ENCODE measurements around the gene ECHDC1.
A peak's percentile ranks its signal among the peaks of the same experiment; 100 is the strongest.

The ECHDC1 gene

DNA sequence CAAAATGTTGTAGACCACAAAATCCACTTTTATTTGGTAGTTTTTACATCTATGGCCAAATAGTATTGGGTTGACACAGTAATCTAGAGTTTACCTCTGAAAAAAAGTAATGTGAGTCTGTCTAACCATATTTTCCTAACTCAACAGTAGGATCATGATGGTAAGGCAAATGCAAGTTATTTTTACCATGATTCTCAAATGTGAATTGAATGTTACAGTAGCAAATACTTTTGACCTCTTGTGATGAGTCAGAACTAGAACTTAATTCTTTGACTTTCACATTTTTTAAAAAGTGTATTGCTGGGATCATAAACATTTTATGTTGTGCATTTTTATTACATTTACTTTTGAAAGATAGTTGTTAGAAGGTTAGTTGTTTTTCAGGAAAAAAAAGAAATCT is 54.7 kb downstream of the ECHDC1 start:
- DNase-seq, result peak in 1 of 5 experiments; percentile 18

DNA sequence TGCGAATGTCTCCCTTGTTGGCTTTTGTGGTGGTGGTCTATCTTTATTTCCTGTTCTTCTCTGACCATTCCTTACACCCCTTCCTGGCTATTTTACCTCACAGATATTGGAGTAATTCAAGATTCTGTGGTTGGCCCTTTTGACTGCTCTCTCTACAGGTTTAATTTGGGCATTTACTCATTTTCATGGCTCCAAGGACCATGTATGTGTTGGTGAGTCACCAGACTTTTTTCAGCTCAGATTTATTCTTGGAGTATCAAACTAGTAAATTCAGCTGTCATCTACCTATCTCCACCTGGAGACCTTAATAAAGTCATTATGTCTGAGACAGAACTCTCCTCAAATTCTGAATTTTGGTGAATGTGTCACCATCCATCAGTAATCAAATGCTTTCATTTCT is 61.2 kb downstream of the ECHDC1 start:
- no peak for DNase-seq

DNA sequence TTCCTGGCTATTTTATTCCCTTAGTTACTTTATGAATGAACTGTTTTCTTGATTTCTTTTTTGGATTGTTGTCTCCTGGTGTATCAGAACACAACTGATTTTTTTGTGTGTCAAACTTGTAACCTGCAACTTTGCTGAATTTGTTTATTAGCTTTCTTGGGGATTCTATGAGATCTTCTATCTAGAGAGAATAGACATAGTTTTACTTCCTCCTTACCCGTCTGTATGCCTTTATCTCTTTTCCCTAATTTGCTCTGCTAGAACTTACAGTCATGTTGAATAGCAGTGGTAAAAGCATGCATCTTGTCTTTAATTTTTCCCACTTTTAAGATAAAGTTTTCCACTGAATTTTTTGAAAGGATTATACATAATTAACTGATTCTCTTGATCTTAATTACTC is 63.6 kb downstream of the ECHDC1 start:
- no peak for DNase-seq

DNA sequence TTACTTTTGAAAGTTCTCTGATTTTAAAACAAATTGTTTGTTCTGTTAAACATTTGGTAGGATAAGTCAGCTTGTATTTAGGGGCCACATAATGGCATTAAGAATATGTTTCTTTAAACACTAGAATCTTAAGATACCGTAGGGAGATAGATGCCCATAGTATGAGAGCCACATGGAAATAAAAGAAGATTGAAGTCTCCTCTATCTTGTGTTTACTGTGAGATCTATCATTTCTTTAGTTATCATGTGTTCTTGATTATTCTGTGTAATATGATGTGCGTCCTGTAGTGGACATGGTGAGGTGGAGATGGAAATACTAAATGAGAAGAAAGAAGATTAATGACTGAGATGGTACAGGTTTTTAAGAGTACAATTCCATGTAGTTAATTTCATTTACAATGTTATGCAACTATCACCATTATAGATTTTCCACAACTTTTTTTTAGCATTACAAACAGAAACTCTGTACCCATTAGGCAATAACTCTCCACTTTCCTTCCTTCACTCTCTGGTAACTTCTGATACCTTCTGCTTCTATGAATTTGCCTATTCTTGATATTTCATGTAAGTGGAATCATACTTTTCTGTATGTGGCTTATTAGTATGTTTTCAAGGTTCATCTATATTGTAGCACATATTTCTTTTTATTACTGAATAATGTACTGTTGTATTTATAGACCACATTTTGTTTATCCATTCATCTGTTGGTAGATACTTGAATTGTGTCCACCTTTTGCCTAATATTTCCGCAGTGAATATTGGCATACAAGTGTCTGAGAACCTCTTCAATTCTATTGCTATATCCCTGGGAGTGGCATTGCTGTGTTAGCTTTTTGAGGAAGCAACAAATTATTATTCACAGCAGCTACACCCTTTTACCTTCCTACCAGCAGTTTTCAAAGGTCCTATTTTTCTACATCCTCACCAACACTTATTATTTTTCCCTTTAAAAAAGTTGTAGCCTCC is 65.2 kb downstream of the ECHDC1 start:
- DNase-seq, result no peak

DNA sequence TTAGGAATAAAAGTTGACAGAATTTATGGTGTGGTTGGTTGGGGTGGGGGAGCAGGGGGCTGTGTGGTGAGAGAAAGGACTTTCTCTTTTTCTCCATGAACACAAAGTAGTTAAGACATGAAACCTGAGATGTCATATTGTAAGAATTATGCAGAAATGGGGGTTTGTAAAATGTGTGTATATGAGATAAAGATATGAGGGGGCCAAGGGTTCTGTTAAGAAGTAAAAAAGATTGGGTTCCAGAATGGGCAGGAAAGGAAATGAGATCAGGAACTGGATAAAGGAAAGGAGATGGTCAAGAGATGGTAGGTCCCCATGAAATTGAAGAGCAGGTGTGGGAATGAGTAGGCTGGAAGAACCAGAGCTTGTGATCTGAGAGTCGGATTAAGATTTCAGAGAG is 67.1 kb downstream of the ECHDC1 start:
- DNase-seq, result no peak

DNA sequence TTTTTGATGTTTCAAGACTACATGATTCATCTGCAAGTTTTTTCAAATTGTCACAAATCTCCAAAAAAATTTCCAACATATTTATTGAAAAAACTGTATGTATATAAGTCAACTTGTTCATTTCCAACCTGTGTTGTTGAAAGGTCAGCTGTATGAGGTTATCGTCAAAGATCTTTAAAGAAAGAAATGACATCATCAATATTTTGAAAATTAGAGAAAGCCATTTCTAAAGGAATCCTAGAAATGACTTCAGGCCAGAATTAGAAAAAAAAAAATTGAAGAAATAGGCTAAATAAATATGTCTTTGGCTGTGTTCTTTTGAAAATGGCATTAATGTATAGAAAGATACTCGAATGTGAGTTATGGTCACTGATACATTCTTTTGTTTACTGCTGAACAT is 69.9 kb downstream of the ECHDC1 start:
- no peak for DNase-seq

DNA sequence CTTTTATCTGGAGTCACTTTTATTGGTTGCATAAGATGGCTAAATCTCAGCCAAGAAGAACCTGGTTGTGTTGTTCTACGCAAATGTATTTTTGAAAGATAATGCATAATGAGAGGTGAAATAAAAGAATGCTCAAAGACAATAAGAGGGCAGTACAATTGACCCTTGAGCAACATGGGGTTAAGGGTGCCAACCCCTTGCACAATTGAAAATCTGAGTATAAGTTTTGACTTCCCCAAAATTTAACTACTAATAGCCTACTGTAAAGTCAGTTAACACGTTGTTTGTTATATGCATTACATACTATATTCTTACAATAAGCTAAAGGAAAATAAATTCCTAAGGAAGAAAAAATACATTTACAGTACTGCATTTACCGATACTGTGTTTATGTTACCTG is 70.8 kb downstream of the ECHDC1 start:
- DNase-seq, result no peak

DNA sequence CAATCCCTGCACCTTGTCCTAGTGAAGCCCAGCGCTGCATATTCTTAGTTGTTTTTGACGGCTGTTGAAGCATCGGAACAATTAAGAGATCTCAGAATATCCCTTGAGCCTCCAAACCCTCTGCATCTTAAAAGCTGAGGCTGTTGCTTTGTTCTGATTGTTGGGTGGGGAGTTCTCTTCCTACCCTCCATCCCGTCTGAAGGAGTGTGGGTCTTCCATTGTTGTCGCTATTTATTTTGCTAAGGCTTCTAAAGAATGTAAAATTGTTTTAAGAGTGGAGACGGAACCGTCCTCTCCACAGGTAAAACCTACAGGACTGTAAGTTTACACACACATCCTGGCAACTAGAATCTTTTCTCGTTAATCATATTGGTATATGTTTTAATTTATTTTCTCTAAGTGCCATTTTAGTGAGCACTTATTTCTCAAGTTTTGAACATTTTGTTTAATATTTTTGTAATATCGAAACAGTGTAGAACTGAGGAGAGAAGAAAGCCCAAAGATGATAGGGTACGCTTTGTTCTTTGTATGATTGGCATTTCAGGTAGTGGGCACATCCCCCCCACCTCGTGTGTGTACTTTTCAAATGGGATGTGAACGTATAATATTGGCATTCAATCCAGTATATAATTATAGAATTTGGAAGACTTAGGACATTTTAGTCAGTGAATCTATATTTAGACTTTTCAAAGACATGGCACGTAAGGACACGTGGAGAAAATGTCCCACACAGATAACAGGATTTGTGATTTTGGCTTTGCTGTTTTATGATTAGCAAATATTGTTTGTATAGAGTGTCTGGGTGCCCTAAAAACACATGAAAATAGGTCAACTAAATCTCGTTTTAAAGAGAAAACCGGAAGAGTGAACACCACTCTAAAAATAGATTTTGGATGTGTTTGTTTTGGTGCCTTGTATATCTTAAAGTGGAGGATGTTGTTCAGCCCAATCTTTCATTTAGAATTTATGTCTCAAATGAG is 75.5 kb downstream of the ECHDC1 start:
- peak in 2 of 5 experiments; percentile 2 to 35 for DNase-seq

DNA sequence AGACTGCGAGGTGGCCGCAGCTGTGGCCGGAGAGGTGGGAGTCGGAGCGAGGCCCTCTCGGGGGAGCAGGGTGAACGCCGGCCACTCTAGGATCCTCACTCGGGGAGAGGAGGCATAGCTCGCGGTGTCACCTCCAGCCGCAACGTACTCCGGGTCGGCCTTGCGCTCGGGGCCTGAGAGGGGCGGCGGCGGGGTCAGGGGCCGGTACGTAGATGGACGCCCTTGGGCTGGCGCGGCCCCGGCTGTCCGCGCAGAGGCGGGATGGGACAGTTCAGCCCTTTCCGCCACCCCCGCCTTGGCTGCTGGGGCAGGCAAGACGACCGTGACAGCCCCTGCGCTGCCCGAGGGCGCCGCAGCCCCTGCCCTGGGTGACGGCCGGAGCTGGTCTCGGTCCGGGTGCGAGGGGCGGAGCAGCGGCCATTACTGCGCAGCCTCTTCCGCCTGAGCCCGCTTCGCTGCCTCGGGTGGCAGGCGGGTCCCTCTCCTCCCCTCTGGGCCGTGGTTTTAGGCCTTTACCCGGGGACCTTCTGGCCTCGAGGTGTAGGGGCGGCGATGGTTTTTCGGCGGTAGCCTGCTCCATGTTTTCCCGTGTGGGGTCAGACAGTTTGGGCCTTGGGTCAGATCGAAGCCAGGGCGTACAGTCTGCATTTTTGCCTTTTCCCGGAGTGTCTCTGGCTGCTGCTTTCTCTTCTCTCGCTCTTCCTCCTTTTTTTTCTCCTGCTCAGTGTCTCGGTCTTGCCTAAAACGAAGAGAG is 76.3 kb downstream of the ECHDC1 start:
- DNase-seq, result peak; percentile 17 to 72 (median 34)

DNA sequence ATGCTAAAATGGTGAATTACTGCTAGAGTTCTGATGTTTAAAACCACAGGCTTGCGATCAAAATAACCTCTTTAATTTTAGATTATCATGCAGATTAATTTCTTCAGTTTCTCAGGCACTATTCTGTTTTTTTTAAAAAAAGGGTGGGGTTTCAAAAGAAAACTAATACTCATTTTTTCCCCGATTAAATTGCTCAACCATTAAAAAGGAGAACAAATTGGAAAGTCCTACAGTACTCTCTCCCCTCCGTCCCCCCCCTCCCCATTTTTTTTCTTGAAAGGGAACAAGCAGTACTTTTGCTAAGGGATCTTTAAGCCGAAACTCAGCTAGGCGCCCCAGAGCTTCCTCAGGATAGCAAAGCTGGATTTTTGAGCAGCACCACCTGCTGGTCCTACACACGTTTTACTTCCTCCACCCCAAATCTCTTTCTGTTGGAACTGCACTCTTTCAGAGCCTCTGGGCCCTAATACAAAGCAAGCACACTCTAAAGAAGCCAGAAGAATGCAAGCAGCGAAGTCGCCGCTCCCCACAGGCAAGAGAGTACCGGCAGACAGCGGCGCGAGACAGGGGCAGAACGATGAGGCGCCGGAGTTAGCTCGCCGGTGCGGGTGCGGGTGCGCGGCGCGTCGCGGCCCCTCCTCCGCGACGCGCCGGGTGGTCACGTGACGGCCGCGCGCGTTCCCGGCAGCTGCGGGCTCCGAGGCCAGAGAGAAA is 77.1 kb downstream of the ECHDC1 start, which contains the start of gene RNF146:
Gene RNF146 (plus strand): TSS at position 687 of the 714 bp plus-strand sequence. CDS start 13,475 bp downstream, outside the sequence.
- DNase-seq, result peak; percentile 48 to 86 (median 56)

DNA sequence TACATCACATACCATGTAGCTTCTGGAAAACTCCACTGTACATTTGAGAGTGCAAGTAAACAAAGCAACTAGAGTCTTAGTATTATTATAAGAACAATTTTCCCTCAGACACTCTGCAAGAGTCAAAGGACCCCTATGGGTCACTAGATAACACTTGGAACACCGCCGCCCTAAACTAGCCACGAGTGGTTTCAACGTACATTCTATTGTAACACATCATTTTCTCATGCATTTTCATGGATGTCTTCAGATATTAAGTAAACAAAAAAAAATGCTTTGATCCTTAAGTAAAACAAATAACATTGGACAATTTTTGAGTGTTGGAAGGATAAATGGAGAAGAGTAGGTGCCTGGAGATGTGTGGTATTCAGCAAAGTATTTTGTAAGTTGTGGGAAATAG is 79.9 kb downstream of the ECHDC1 start:
- DNase-seq, result no peak

DNA sequence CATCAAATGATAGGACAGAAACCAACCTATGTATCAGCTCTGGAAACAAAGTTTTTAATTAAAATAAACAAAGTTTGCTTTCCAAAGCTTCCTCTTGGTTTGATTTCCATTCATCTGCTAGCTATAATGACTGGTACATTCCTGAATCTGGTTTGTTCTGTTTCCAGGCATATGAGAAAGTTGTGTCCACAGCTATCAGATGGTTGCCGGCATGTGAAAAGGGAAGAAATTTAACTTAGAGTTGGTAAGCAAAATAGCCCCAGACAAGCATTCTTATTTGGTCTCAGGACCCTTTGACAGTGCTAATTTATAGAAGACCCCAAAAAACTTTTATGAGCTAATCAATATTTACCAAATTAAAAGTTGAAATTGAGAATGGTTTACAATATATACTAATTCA is 80.5 kb downstream of the ECHDC1 start:
- no peak for DNase-seq

DNA sequence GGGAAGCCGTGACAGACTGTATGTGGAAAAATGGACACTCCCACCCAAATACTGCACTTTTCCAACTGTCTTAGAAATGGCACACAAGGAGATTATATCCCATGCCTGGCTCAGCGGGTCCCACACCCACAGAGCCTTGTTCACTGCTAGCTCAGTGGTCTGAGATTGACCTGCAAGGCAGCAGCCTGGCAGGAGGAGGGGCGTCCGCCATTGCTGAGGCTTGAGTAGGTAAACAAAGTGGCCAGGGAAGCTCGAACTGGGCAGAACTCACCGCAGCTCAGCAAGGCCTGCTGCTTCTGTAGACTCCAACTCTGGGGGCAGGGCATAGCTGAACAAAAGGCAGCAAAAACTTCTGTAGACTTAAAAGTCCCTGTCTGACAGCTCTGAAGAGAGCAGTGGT is 88.1 kb downstream of the ECHDC1 start:
- DNase-seq, result no peak

DNA sequence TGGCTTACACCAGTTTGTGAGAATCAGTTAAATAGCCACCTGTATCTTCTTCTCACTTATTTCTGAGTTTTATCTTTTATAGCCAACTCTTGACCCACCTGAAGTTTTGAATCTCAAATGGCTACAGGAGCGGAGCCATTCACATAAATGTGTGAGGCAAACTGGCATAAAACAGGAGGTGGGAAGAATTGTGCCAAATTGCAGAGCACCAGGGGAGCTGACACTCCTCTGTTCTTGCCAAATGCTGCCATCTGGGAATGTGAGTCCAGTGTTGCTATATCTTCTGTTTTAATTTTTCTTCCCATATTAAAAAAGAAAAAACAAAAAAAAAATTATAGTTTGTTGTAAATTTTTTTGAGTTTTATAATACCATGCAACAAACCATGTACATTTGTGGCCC is 93.8 kb downstream of the ECHDC1 start:
- DNase-seq, result no peak

DNA sequence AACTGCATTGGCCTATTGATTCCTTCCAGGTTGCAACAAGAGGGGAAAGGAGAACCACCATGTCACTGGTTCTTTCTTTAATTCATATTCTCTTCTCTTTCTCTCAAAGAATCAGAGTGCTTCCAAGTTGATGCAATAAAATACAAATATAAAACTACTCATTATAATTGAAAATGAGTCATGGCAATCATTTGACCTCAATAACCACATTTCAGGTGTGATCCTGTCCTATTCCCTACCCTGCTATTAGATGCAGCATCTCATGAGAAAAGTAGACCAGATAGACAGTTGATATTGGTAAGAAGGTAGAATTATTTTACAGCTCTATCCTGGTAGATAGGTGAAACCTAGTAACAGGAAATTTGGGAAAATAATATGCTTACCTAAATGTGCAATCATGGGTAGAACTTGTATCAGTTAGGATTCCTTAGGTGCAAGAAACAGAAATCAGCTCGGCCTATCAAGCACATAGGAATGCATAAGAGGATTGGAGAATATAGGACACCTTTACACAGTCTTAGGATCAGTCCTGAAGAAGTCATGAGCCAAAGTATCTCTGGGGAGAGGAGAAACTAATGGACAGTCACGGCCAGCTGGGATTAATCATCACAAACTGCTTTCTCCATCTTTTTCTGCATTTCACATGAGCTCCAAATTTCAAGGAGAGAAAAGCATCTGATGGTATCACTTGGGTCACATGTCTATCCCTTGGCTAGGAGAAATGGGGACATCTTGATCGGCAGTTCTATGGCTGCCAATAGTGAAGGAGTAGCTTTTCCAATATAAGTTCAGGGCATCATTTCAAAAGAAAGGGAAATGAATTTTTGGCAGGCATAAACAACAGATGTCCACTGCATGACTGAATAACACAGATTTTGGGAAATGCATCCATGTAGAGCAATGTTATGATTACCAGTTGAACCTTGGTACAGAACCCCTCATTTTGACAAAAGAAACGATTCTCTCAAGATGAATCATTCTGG is 96.0 kb downstream of the ECHDC1 start:
- no peak for DNase-seq

DNA sequence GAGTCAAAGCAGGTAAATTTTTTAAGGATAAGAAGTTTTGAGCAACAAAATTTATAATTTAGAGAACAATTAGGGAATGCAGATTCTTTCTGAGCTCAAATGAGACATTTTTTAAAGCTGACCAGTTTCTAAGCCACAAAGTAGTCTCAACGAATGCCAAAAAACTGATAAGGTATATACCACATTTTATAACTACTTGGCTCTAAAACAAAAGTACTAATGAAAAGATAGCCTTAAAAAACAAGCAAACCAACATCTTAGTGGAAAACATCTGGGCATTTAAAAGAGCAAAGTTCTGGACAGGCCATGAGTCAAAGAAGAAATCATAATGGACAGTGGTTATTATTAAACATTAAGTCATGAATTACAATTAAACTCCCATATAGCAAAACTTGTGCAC is 99.9 kb downstream of the ECHDC1 start:
- no peak for DNase-seq
